DOHH2 (cell line): Measurements from ENCODE around the gene POFUT2.

ENCODE experiments used
- H3F3A ChIP-seq: fragments of 200-600 bp; sonication (generic), shearing (Covaris generic); 2 replicates; pipeline ENCODE4 v1.6.0; 2016; ENCODE audit warnings: antibody characterized with exemption, mild to moderate bottlenecking; ENCODE audit not compliant: control insufficient read depth, insufficient read depth
- H3K27ac ChIP-seq: fragments of 200-600 bp; sonication (generic); 2 replicates; pipeline ENCODE4 v1.5.1; 2014; ENCODE audit warnings: low read depth, mild to moderate bottlenecking, low read length, moderate library complexity
- H3K27me3 ChIP-seq: fragments of 200-600 bp; sonication (generic); 2 replicates; pipeline ENCODE4 v1.6.1; 2014; ENCODE audit warnings: mild to moderate bottlenecking, low read length, mixed read lengths; ENCODE audit not compliant: control insufficient read depth
- H3K36me3 ChIP-seq: fragments of 200-600 bp; sonication (generic); 2 replicates; pipeline ENCODE4 v1.6.1; 2014; ENCODE audit warnings: mild to moderate bottlenecking, low read length, moderate library complexity, mixed read lengths; ENCODE audit not compliant: control insufficient read depth
- H3K4me1 ChIP-seq: fragments of 200-600 bp; sonication (generic); 2 replicates; pipeline ENCODE4 v1.6.1; 2014; ENCODE audit warnings: mild to moderate bottlenecking, low read length, mixed read lengths; ENCODE audit not compliant: control insufficient read depth
- H3K4me2 ChIP-seq: fragments of 200-600 bp; sonication (generic); 2 replicates; pipeline ENCODE4 v1.6.0; 2014; ENCODE audit warnings: mild to moderate bottlenecking, low read length, moderate library complexity
- H3K4me3 ChIP-seq: fragments of 200-600 bp; sonication (generic); 2 replicates; pipeline ENCODE4 v1.5.1; 2014; ENCODE audit warnings: mild to moderate bottlenecking, low read length, mixed read lengths
- H3K79me2 ChIP-seq: fragments of 200-600 bp; sonication (generic); 2 replicates; pipeline ENCODE4 v1.6.1; 2014; ENCODE audit warnings: mild to moderate bottlenecking, low read length, mixed read lengths; ENCODE audit not compliant: control insufficient read depth
- H3K9me2 ChIP-seq: fragments of 200-600 bp; sonication (generic); replicated peaks from 2 replicates; pipeline ENCODE4 v1.6.1; 2014; ENCODE audit warnings: mild to moderate bottlenecking, low read length, mixed read lengths; ENCODE audit not compliant: control insufficient read depth
- H3K9me3 ChIP-seq: fragments of 200-600 bp; sonication (generic); 2 replicates; pipeline ENCODE4 v1.6.1; 2014; ENCODE audit warnings: antibody characterized with exemption, low read length, mixed read lengths; ENCODE audit not compliant: control insufficient read depth, insufficient read depth
- H4K20me1 ChIP-seq: fragments of 200-600 bp; sonication (generic); 2 replicates; pipeline ENCODE4 v1.6.0; 2014; ENCODE audit warnings: low read depth, mild to moderate bottlenecking, antibody characterized with exemption, low read length, moderate library complexity; ENCODE audit not compliant: control insufficient read depth, insufficient read depth
- EZH2phosphoT487 ChIP-seq: fragments of 200-600 bp; sonication (generic); IDR thresholded peaks from 2 replicates; pipeline ENCODE4 v1.6.1; 2017; ENCODE audit warnings: borderline replicate concordance, mild to moderate bottlenecking, antibody characterized with exemption, low read length, moderate library complexity, mixed read lengths
- TF ChIP-seq, protein P1 (sequence below): fragments of 200-600 bp; sonication (generic); IDR thresholded peaks from one replicate; pipeline ENCODE4 v1.5.1; 2014; ENCODE audit warnings: antibody characterized with exemption, mild to moderate bottlenecking, low read depth, low read length; ENCODE audit not compliant: poor library complexity, severe bottlenecking

Gene POFUT2

DNA sequence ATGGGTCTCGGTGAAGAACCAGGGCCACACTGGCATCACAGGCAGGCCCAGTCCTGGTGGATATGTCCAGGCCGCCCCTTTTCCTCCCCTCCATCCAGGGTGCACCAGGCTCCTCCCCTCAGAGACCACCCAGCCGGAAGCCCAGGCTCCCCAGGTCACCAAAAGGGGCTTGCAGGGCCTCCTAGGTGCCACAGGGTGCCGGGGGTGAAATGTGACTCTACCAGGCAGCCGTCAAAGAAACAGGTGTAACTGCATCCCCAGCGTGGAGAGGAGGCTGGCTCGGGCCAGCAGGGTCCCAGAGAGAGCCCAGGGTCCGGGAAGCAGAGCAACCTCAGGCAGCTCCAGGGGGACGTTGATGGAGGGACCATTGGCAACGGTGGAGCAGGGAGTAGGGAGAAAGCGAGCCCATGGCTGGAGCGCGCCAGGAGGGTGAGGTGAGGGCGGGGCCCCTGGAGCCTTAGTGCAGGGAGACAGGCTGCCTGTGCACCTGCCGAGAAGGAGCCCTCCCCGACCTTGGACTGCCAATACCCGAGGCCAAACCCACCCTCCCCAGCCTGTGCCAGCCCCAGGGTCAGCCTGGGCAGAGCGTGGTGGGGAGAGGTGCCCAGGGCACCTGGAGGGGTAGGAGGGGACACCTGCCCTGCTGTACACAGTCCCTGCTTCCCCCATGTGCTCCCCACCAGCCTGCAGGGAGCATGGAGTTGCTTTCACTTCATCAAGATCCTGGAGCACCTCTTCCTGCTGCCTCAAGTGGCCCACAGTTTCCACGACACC, 48.3 kb upstream of the POFUT2 start:
- TF ChIP-seq, protein P1, sequence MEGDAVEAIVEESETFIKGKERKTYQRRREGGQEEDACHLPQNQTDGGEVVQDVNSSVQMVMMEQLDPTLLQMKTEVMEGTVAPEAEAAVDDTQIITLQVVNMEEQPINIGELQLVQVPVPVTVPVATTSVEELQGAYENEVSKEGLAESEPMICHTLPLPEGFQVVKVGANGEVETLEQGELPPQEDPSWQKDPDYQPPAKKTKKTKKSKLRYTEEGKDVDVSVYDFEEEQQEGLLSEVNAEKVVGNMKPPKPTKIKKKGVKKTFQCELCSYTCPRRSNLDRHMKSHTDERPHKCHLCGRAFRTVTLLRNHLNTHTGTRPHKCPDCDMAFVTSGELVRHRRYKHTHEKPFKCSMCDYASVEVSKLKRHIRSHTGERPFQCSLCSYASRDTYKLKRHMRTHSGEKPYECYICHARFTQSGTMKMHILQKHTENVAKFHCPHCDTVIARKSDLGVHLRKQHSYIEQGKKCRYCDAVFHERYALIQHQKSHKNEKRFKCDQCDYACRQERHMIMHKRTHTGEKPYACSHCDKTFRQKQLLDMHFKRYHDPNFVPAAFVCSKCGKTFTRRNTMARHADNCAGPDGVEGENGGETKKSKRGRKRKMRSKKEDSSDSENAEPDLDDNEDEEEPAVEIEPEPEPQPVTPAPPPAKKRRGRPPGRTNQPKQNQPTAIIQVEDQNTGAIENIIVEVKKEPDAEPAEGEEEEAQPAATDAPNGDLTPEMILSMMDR: no peak
- TF ChIP-seq EZH2phosphoT487: no peak
- H3K27me3 ChIP-seq: no peaks in the 10 kb centered on the region
- H3K27ac ChIP-seq: no peak overlapping the region
- no peaks in the 10 kb centered on the region for H4K20me1 ChIP-seq
- H3K36me3 ChIP-seq: no peaks in the 10 kb centered on the region
- no peaks in the 10 kb centered on the region for H3K79me2 ChIP-seq
- H3K9me3 ChIP-seq: no peaks in the 10 kb centered on the region
- H3F3A ChIP-seq: no peaks in the 10 kb centered on the region
- H3K4me2 ChIP-seq: no peak overlapping the region
- no peak overlapping the region for H3K4me3 ChIP-seq
- no peaks in the 10 kb centered on the region for H3K9me2 ChIP-seq
- H3K4me1 ChIP-seq: no peaks in the 10 kb centered on the region

DNA sequence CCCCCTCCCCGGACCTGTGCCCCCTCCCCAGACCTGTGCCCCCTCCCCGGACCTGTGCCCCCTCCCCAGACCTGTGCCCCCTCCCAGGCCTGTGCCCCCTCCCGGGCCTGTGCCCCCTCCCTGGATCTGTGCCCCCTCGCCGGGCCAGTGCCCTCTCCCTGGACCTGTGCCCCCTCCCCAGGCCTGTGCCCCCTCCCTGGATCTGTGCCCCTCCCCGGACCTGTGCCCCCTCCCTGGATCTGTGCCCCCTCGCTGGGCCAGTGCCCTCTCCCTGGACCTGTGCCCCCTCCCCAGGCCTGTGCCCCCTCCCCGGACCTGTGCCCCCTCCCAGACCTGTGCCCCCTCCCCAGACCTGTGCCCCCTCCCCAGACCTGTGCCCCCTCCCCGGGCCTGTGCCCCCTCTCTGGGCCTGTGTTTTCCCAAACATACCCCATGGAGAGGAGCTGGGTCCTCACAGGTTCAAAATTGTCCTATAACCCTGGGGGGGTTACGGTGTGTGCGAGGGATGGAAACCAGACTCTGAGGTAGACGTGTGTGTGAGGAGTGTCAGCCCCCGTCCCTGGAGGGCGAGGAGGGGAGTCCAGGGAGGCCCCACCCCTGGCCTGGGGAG, 47.6 kb upstream of the POFUT2 start:
- Histone ChIP-seq H3K27ac (no peak overlapping the region), H3K9me3 (no peaks in the 10 kb centered on the region), H3K79me2 (no peaks in the 10 kb centered on the region), H4K20me1 (no peaks in the 10 kb centered on the region), H3K4me2 (no peak overlapping the region), H3K4me1 (no peaks in the 10 kb centered on the region), H3K9me2 (no peaks in the 10 kb centered on the region), H3K27me3 (no peaks in the 10 kb centered on the region), H3K36me3 (no peaks in the 10 kb centered on the region), H3F3A (no peaks in the 10 kb centered on the region), H3K4me3 (no peak overlapping the region)
- TF ChIP-seq, protein P1: no peak
- no peak for TF ChIP-seq EZH2phosphoT487

DNA sequence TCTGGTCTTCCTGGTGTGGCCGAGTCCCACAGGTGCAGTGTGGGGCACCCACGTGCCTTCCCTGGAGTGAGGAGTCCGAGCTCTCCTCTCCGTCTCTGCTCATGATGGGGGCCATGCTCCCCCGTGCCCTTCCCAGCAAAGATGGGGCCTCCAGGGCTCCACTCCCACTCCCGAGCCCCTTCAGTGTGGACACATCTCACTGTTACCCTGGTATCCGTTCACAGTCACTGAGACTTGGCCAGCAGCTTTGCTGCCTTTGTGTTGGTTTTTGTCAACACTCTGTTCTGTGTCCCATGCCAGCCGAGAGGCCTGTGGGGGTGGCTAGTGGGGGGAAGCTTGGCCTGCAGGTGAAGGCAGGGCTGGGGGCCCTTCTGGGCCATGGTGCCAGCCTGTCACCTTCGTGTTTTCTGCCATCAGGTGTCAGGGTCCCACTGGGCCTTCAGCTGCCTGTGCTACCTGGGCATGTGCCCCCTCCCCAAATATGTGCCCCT, 46.9 kb upstream of the POFUT2 start:
- H3K9me3 ChIP-seq: no peaks in the 10 kb centered on the region
- H4K20me1 ChIP-seq: no peaks in the 10 kb centered on the region
- H3K4me2 ChIP-seq: no peak overlapping the region
- H3K27ac ChIP-seq: no peak overlapping the region
- no peaks in the 10 kb centered on the region for H3K36me3 ChIP-seq
- H3K9me2 ChIP-seq: no peaks in the 10 kb centered on the region
- H3K4me1 ChIP-seq: no peaks in the 10 kb centered on the region
- H3F3A ChIP-seq: no peaks in the 10 kb centered on the region
- no peak overlapping the region for H3K4me3 ChIP-seq
- TF ChIP-seq, protein P1: no peak
- no peak for TF ChIP-seq EZH2phosphoT487
- no peaks in the 10 kb centered on the region for H3K27me3 ChIP-seq
- H3K79me2 ChIP-seq: no peaks in the 10 kb centered on the region
